HL-60 (cell line): ENCODE measurements around the gene SLC30A1.

Source experiments
- CTCF ChIP-seq: IDR thresholded peaks from one replicate; pipeline ENCODE4 v1.5.1; 2011; ENCODE audit warnings: low read length, control low read depth, inconsistent platforms; ENCODE audit not compliant: insufficient read depth
- POLR2AphosphoS5 ChIP-seq: IDR thresholded peaks from 2 replicates; pipeline ENCODE4 v1.6.1; 2012; ENCODE audit warnings: low read depth
- TF ChIP-seq, protein P1 (sequence below): IDR thresholded peaks from 2 replicates; pipeline ENCODE4 v1.6.1; 2012; ENCODE audit warnings: low read depth; ENCODE audit not compliant: insufficient replicate concordance

- TF ChIP-seq CTCF (no peak), POLR2AphosphoS5 (no peak)
- TF ChIP-seq, protein P1, sequence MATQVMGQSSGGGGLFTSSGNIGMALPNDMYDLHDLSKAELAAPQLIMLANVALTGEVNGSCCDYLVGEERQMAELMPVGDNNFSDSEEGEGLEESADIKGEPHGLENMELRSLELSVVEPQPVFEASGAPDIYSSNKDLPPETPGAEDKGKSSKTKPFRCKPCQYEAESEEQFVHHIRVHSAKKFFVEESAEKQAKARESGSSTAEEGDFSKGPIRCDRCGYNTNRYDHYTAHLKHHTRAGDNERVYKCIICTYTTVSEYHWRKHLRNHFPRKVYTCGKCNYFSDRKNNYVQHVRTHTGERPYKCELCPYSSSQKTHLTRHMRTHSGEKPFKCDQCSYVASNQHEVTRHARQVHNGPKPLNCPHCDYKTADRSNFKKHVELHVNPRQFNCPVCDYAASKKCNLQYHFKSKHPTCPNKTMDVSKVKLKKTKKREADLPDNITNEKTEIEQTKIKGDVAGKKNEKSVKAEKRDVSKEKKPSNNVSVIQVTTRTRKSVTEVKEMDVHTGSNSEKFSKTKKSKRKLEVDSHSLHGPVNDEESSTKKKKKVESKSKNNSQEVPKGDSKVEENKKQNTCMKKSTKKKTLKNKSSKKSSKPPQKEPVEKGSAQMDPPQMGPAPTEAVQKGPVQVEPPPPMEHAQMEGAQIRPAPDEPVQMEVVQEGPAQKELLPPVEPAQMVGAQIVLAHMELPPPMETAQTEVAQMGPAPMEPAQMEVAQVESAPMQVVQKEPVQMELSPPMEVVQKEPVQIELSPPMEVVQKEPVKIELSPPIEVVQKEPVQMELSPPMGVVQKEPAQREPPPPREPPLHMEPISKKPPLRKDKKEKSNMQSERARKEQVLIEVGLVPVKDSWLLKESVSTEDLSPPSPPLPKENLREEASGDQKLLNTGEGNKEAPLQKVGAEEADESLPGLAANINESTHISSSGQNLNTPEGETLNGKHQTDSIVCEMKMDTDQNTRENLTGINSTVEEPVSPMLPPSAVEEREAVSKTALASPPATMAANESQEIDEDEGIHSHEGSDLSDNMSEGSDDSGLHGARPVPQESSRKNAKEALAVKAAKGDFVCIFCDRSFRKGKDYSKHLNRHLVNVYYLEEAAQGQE = no peak
Observed at GRCh38 chr1:211522804-211523203, 56.2 kb downstream of the SLC30A1 start.
